K562 (cell line): Measurements from ENCODE around the gene MAD2L1BP. TPM values are rescaled to one million over a fixed set of nuclear protein-coding genes. Genes with fewer than 3 reads are reported as not detected.

Experiments used
- ATAC-seq: fragments of 200-7000 bp; cut with Tn5 transposase; 3 replicates; pipeline ENCODE4 v1.9.1; 2020; ENCODE audit warnings: moderate library complexity
- BruUV-seq: library from RNA; stranded (reverse); fragments of 400-500 nt; replicated peaks from 2 replicates; lab custom pipeline; 2021; lab: Mats Ljungman, UMichigan
- CTCF ChIA-PET: fragments of 300-600 bp; formaldehyde crosslinking; extraction: SDS; loops from one replicate; lab custom pipeline; 2021; ENCODE audit warnings: low intra/inter-chr PET ratio; lab: Yijun Ruan, JAX
- POLR2A ChIA-PET: fragments of 300-600, 350-650 bp; sonication (Branson Sonifier 250); formaldehyde crosslinking; extraction: SDS; loops from one replicate; lab custom pipeline; 2021; ENCODE audit warnings: antibody characterized with exemption, inconsistent platforms; lab: Yijun Ruan, JAX
- DNase-seq, 4 experiments: peaks; one replicate each; pipeline versions ENCODE4 v3.0.0 to v3.0.0-alpha.2; 2011 to 2018; ENCODE audit warnings: low spot score in 3 of 4, mixed read lengths in 3 of 4; ENCODE audit errors: extremely low read depth in 1 of 4
- FAIRE-seq: peaks from 2 replicates; lab custom pipeline; 2011; peaks lifted over from hg19 to GRCh38; lab: Jason Lieb, UNC
- H2AFZ ChIP-seq: 2 replicates; pipeline ENCODE4 v1.6.0; 2011; ENCODE audit warnings: low read depth, low read length, control low read depth, inconsistent platforms
- H3K27ac ChIP-seq: fragments of 200-600 bp; 3 replicates; pipeline ENCODE4 v1.8.0; 2011; ENCODE audit warnings: low read depth, mild to moderate bottlenecking, control low read depth, inconsistent platforms, low read length, moderate library complexity, mixed read lengths; ENCODE audit errors: extremely low read depth
- H3K27me3 ChIP-seq, 2 experiments: fragments of 300-600 bp in 1 of 2; 2 replicates in 1 of 2; 3 replicates in 1 of 2; pipeline versions ENCODE4 v1.6.0 to v1.8.0; 2011; ENCODE audit warnings: inconsistent platforms in 2 of 2, low read length in 2 of 2, mild to moderate bottlenecking in 1 of 2, mixed read lengths in 1 of 2, moderate library complexity in 1 of 2; ENCODE audit not compliant: control insufficient read depth in 2 of 2, insufficient read depth in 2 of 2
- H3K36me3 ChIP-seq: fragments of 300-600 bp; 3 replicates; pipeline ENCODE4 v1.8.0; 2011; ENCODE audit warnings: mild to moderate bottlenecking, low read length, inconsistent platforms; ENCODE audit not compliant: control insufficient read depth, insufficient read depth
- H3K4me1 ChIP-seq, 2 experiments: fragments of 200-600 bp in 1 of 2; replicated peaks in 1 of 2; 2 replicates in 1 of 2; 3 replicates in 1 of 2; pipeline versions ENCODE4 v1.5.1 to v1.8.0; 2011; ENCODE audit warnings: inconsistent platforms in 2 of 2, low read length in 2 of 2, mild to moderate bottlenecking in 1 of 2, mixed read lengths in 1 of 2, moderate library complexity in 1 of 2; ENCODE audit not compliant: control insufficient read depth in 2 of 2, insufficient read depth in 2 of 2
- H3K4me2 ChIP-seq: 2 replicates; pipeline ENCODE4 v1.6.1; 2011; ENCODE audit warnings: low read length, control low read depth, inconsistent platforms, mixed read lengths; ENCODE audit not compliant: insufficient read depth
- H3K4me3 ChIP-seq: fragments of 200-600 bp; sonication (generic), shearing (Covaris generic); 2 replicates; pipeline ENCODE4 v1.5.1; 2016; ENCODE audit warnings: control low read depth, inconsistent platforms
- H3K79me2 ChIP-seq: fragments of 200-600 bp; 3 replicates; pipeline ENCODE4 v1.8.0; 2011; ENCODE audit warnings: low read length, inconsistent platforms; ENCODE audit not compliant: control insufficient read depth, insufficient read depth
- H3K9ac ChIP-seq, 2 experiments: 2 replicates each; pipeline versions ENCODE4 v1.6.0 to v1.6.1; 2011; ENCODE audit warnings: low read depth in 2 of 2, low read length in 2 of 2, control low read depth in 1 of 2, inconsistent platforms in 1 of 2, mild to moderate bottlenecking in 1 of 2, mixed read lengths in 1 of 2; ENCODE audit not compliant: insufficient read depth in 1 of 2
- H3K9me1 ChIP-seq: one replicate; pipeline ENCODE4 v1.6.0; 2011; ENCODE audit warnings: inconsistent platforms, mild to moderate bottlenecking, low read length, moderate library complexity; ENCODE audit not compliant: control insufficient read depth, insufficient read depth
- H3K9me3 ChIP-seq: replicated peaks from 2 replicates; pipeline ENCODE4 v1.5.1; 2011; ENCODE audit warnings: low read depth, low read length, inconsistent platforms; ENCODE audit not compliant: control insufficient read depth, insufficient read depth
- H4K20me1 ChIP-seq: replicated peaks from 2 replicates; pipeline ENCODE4 v1.6.1; 2011; ENCODE audit warnings: low read length, inconsistent platforms, mixed read lengths; ENCODE audit not compliant: control insufficient read depth, insufficient read depth
- CBX8 ChIP-seq: fragments of 200-600 bp; sonication (generic); IDR thresholded peaks from 2 replicates; pipeline ENCODE4 v1.6.1; 2012; ENCODE audit warnings: borderline replicate concordance, mixed run types, low read depth, mild to moderate bottlenecking, moderate library complexity, mixed read lengths, low read length, control low read depth, inconsistent platforms; ENCODE audit not compliant: poor library complexity, severe bottlenecking; ENCODE audit errors: extremely low read depth
- CXXC5 ChIP-seq: fragments of 250-450 bp; sonication (Bioruptor Pico); IDR thresholded peaks from 2 replicates; pipeline ENCODE4 v1.8.0; 2022; ENCODE audit warnings: inconsistent platforms, mild to moderate bottlenecking, moderate library complexity
- HMG20B ChIP-seq: fragments of 250-450 bp; sonication (Bioruptor Pico); IDR thresholded peaks from 2 replicates; pipeline ENCODE4 v1.5.0; 2021; ENCODE audit warnings: mild to moderate bottlenecking
- ILF3 ChIP-seq: fragments of 450-650 bp; IDR thresholded peaks from 2 replicates; pipeline ENCODE4 v1.6.1; 2018; ENCODE audit warnings: antibody characterized with exemption, mild to moderate bottlenecking, moderate library complexity, borderline replicate concordance
- LCOR ChIP-seq: sonication (generic); formaldehyde crosslinking; IDR thresholded peaks from 2 replicates; pipeline ENCODE4 v1.8.0; 2022; ENCODE audit warnings: mild to moderate bottlenecking, missing genetic modification reagents
- RBM14 ChIP-seq: fragments of 200-400 bp; formaldehyde crosslinking; IDR thresholded peaks from 2 replicates; pipeline ENCODE4 v1.6.1; 2018; ENCODE audit warnings: low read depth, mild to moderate bottlenecking, low read length, moderate library complexity, borderline replicate concordance; ENCODE audit not compliant: insufficient read depth
- RFX7 ChIP-seq: fragments of 250-450 bp; sonication (Bioruptor Pico); IDR thresholded peaks from 2 replicates; pipeline ENCODE4 v1.5.1; 2021; ENCODE audit warnings: mild to moderate bottlenecking
- SRSF3 ChIP-seq: fragments of 200-400 bp; formaldehyde crosslinking; IDR thresholded peaks from 2 replicates; pipeline ENCODE4 v1.6.1; 2016; ENCODE audit warnings: mild to moderate bottlenecking, low read length, moderate library complexity; ENCODE audit not compliant: insufficient read depth
- ZNF143 ChIP-seq: sonication (generic); formaldehyde crosslinking; IDR thresholded peaks from 2 replicates; pipeline ENCODE4 v1.9.0; 2022; ENCODE audit warnings: mild to moderate bottlenecking, missing genetic modification reagents
- ZNF57 ChIP-seq: fragments of 450-650 bp; formaldehyde crosslinking; IDR thresholded peaks from 2 replicates; pipeline ENCODE4 v1.4.0; 2020; ENCODE audit warnings: mild to moderate bottlenecking, moderate library complexity
- WGBS: fragments of 100-300 bp; shearing (Covaris generic); methylation state at CpG from one replicate; pipeline ENCODE4 v1.1.6; 2016; ENCODE audit warnings: low coverage, mixed read lengths; ENCODE audit not compliant: insufficient coverage; ENCODE audit errors: missing lambda C conversion rate; 5-methylcytosine and 5-hydroxymethylcytosine counted together
- in situ Hi-C: fragments of 300-500 bp; cut with MboI; formaldehyde crosslinking; loops from 4 replicates; pipeline ENCODE4 v1.15.0; 2018; ENCODE audit warnings: inconsistent platforms, mixed read lengths
- intact Hi-C: fragments of 100-400 bp; cut with micrococcal nuclease; formaldehyde crosslinking; loops from 2 replicates; pipeline ENCODE4 v1.14.2; 2022
- polyA plus RNA-seq, 8 experiments: library from polyadenylated mRNA; depleted of rRNA in 4 of 8; stranded (reverse) in 5 of 8; unstranded in 3 of 8; fragments of >200 nt; fragmentation: Nextera tagmentation in 2 of 8; fragmentation: Illumina TruSeq in 1 of 8; extraction: Ambion mirVana in 2 of 8; extraction: Trizol in 1 of 8; gene quantifications; 2 replicates each; pipeline versions ENCODE4 v1.2.1 to v1.2.3, GENCODE V29; 2011 to 2014; ENCODE audit warnings: inconsistent platforms in 1 of 8, missing spikeins in 1 of 8
- total RNA-seq, 7 experiments: library from RNA; depleted of rRNA in 6 of 7; stranded (reverse); fragments of >200 nt in 6 of 7; fragmentation: Illumina TruSeq in 2 of 7; extraction: Trizol in 2 of 7; gene quantifications; 2 replicates each; pipeline versions ENCODE4 v1.2.1 to v1.2.3, GENCODE V29; 2011 to 2021; ENCODE audit warnings: low replicate concordance in 1 of 7
- TF ChIP-seq, protein P1 (sequence below): sonication (generic); formaldehyde crosslinking; IDR thresholded peaks from 2 replicates; pipeline ENCODE4 v1.8.1; 2023; ENCODE audit warnings: missing genetic modification reagents, mild to moderate bottlenecking, borderline replicate concordance
- TF ChIP-seq, protein P2 (sequence below), 2 experiments: fragments of 250-450 bp in 1 of 2; fragments of 450-650 bp in 1 of 2; sonication (Bioruptor Pico) in 1 of 2; IDR thresholded peaks; 2 replicates each; pipeline versions ENCODE4 v1.6.1 to v1.8.0; 2016 to 2021; ENCODE audit warnings: mild to moderate bottlenecking in 2 of 2, moderate library complexity in 2 of 2, missing compliant biosample characterization in 1 of 2, missing genetic modification characterization in 1 of 2

MAD2L1BP gene
- total and polyA plus RNA-seq, 9 of the 15 experiments (the other 6 are each of a cell fraction or from before 2014, with no cell fraction given): 69.7 to 321 (median 111) TPM

DNA sequence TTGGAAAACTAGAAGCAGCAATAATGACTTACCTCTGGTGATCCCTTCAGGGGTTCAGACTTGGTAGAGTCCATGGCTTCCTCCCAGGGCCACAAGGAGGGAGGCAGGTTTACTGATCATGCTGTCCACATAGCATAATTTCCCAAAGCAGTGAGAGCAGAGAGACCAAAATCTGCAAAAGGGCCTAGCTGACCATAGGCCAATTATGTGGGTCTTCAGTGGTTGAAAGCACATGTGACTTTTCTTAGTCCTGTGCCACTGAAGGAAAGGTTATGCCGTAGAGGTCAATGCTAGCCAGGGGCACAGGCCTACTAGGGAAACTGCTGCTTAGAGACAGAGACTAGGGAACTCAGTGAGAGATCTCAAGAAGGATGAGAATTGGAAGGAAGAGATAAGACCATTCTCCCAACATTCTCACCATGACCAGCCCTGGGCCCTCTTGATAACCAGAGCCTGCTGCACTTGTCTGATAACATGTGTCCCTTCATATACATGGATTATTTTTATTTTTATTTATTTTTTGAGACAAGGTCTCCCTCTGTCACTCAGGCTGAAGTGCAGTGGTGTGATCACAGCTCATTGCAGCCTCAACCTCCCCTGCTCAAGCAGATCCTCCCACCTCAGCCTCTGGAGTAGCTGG lies 4.5 kb upstream of the MAD2L1BP start:
- peaks cover 51% of the 10 kb centered on the region for H3K79me2 ChIP-seq
- H3K9me3 ChIP-seq: no peaks in the 10 kb centered on the region
- H3K4me2 ChIP-seq: peak overlapping the region; percentile 99
- peaks cover 3% of the 10 kb centered on the region for H3K9me1 ChIP-seq
- peaks cover 41 to 65% of the 10 kb centered on the region in 2 experiments for H3K4me1 ChIP-seq
- H3K4me3 ChIP-seq: peak overlapping the region; percentile 58
- 0 out of 2 replicates have a peak, but pooled peaks cover under 1% of the 10 kb centered on the region for H4K20me1 ChIP-seq
- DNase-seq (peak; percentile 87 to 98 (median 93)), FAIRE-seq (peak; percentile 94), ATAC-seq (peak; percentile 8)
- intact Hi-C loops: loop anchor here (10.0 kb wide), 1 partner anchor 594 kb away; the partner anchor contains the start of gene SLC29A1
- ChIA-PET POLR2A (interaction anchor here (0.6 to 11.8 kb wide), 13 partner anchors 12 to 1341 kb away, joined by 3 to 206 read pairs (median 4); partner anchors contain the start of genes RSPH9 and VEGFA), CTCF (interaction anchor here (1.6 kb wide), 1 partner anchor 142 kb away, joined by 4 read pairs; no protein-coding TSS in a partner anchor)
- peak overlapping the region; percentile 97 for H3K27ac ChIP-seq
- 0% methylated on average over 1 of the region's 1 CpG for WGBS
- H3K9ac ChIP-seq: peak overlapping the region; percentile 95 to 98; a peak in 3 of 4 replicates
- H3K27me3 ChIP-seq: no peaks in the 10 kb centered on the region; a peak in 1 of 5 replicates
- peak overlapping the region; percentile 52 for H2AFZ ChIP-seq
- in situ Hi-C loops: no loop called here
- BruUV-seq: no TSS peak
- peaks cover 15% of the 10 kb centered on the region; the same call in 2 of the 3 replicates for H3K36me3 ChIP-seq
- TF ChIP-seq ZNF57 (CRISPR knock-in tag) (no peak), SRSF3 (no peak), HMG20B (CRISPR knock-in tag) (no peak), RBM14 (no peak), CBX8 (no peak), ILF3 (no peak), CXXC5 (peak; percentile 79), LCOR (CRISPR knock-in tag) (peak; percentile 77; the same call in 1 of the 2 replicates), RFX7 (no peak), ZNF143 (peak; percentile 41; the same call in 1 of the 2 replicates)
- TF ChIP-seq, protein P1, sequence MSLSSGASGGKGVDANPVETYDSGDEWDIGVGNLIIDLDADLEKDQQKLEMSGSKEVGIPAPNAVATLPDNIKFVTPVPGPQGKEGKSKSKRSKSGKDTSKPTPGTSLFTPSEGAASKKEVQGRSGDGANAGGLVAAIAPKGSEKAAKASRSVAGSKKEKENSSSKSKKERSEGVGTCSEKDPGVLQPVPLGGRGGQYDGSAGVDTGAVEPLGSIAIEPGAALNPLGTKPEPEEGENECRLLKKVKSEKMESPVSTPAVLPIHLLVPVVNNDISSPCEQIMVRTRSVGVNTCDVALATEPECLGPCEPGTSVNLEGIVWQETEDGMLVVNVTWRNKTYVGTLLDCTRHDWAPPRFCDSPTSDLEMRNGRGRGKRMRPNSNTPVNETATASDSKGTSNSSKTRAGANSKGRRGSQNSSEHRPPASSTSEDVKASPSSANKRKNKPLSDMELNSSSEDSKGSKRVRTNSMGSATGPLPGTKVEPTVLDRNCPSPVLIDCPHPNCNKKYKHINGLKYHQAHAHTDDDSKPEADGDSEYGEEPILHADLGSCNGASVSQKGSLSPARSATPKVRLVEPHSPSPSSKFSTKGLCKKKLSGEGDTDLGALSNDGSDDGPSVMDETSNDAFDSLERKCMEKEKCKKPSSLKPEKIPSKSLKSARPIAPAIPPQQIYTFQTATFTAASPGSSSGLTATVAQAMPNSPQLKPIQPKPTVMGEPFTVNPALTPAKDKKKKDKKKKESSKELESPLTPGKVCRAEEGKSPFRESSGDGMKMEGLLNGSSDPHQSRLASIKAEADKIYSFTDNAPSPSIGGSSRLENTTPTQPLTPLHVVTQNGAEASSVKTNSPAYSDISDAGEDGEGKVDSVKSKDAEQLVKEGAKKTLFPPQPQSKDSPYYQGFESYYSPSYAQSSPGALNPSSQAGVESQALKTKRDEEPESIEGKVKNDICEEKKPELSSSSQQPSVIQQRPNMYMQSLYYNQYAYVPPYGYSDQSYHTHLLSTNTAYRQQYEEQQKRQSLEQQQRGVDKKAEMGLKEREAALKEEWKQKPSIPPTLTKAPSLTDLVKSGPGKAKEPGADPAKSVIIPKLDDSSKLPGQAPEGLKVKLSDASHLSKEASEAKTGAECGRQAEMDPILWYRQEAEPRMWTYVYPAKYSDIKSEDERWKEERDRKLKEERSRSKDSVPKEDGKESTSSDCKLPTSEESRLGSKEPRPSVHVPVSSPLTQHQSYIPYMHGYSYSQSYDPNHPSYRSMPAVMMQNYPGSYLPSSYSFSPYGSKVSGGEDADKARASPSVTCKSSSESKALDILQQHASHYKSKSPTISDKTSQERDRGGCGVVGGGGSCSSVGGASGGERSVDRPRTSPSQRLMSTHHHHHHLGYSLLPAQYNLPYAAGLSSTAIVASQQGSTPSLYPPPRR (CRISPR knock-in tag): peak; percentile 44; the same call in 1 of the 2 replicates
- TF ChIP-seq, protein P2, sequence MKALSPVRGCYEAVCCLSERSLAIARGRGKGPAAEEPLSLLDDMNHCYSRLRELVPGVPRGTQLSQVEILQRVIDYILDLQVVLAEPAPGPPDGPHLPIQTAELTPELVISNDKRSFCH (CRISPR knock-in tag; IDR thresholded peaks at IDR 0.05): no peak
- TF ChIP-seq, protein P2 (tag; IDR thresholded peaks at IDR 0.05): peak; percentile 96
